ENCODE measurements around the gene LBP.

DNA sequence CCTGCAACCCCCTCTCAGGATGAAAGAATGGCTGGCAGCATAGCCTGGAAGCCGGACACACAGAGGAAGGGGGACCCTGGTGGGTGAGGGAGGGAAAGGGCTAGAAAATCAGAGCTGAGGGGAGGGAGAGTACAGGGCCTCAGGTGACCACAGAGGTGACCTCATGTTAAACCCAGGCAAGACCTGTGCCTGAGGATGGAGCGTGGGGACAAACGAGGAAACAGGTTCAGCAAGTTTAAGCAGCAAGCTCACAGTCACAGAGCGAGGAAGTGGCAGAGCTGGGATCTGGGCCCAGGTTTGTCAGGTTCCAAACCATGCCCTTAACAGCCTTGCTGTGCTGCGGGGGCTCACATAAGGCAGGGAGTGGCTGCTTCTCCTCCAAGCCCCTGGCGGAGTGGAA is 46.3 kb upstream of the LBP start:
- TF ChIP-seq PPARG (CRISPR knock-in tag; conservative IDR thresholded peaks at IDR 0.05) (no peak), ZNF382 (CRISPR knock-in tag; IDR thresholded peaks at IDR 0.05; ENCODE audit: borderline replicate concordance) (no peak), BHLHE40 (IDR thresholded peaks at IDR 0.05; ENCODE audit: low read length) (no peak), TBP (CRISPR knock-in tag; IDR thresholded peaks at IDR 0.05) (no peak), ZNF10 (CRISPR knock-in tag; IDR thresholded peaks at IDR 0.05; ENCODE audit: borderline replicate concordance, low read depth) (no peak), PREB (CRISPR knock-in tag; IDR thresholded peaks at IDR 0.05) (no peak), ZNF431 (CRISPR knock-in tag; IDR thresholded peaks at IDR 0.05; ENCODE audit: borderline replicate concordance, low read depth) (no peak), ZNF672 (CRISPR knock-in tag; IDR thresholded peaks at IDR 0.05) (no peak), CTCF (CRISPR knock-in tag; IDR thresholded peaks at IDR 0.05) (no peak), TRIM24 (CRISPR knock-in tag; IDR thresholded peaks at IDR 0.05) (no peak), ATF3 (CRISPR knock-in tag; IDR thresholded peaks at IDR 0.05) (no peak)
- TF ChIP-seq, protein P1, sequence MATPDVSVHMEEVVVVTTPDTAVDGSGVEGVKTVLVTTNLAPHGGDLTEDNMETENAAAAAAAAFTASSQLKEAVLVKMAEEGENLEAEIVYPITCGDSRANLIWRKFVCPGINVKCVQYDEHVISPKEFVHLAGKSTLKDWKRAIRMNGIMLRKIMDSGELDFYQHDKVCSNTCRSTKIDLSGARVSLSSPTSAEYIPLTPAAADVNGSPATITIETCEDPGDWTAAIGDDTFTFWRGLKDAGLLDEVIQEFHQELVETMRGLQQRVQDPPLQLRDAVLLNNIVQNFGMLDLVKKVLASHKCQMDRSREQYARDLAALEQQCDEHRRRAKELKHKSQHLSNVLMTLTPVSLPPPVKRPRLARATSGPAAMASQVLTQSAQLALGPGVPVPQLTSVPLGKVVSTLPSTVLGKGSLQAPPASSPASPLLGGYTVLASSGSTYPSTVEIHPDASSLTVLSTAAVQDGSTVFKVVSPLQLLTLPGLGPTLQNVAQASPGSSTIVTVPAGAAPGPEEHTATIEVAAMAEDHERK (CRISPR knock-in tag; IDR thresholded peaks at IDR 0.05; ENCODE audit: low read depth): no peak
